ENCODE data around the gene LBHD2.

LBHD2 gene

GRCh38 chr14:103122585-103122946 is 38.6 kb downstream of the LBHD2 start:
- no peak for DNase-seq

DNA sequence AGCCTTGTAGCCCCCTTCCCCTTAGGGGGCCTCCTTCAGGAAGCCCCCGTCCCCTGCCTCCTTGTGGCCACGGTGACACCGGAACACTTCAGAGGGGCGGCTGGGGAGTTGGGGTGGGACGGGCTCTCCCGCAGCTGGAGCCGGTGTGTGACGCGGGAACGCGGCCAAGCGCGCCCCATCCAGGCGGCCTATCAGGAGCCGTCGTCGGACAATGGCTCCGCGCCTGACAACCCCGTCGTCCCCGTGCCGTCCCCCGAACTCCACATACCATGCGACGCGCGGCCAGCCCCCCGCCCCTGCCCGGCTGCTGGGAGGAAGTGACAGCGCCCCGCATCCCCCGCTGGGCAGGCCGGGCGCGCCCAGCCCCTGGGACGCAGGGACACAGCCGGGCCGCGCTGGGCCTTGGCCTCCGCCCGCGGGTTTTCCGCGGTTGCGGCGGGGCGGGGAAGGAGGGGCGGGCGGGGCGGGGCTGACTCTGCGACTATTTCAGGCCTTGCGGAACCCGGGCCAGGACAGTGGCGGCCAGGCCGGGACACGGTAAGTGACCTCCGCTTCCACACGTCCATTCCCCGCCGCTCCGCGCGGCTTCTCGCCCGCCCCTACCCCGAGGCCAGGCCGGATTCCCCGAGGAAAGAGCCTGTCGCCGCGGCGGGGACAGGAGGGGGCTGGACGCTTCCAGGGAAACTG is 39.1 kb downstream of the LBHD2 start, which contains the start of gene TNFAIP2:
TSS of gene TNFAIP2 (plus strand) at position 515 of the 687 bp plus-strand sequence. CDS start 2,997 bp downstream, outside the sequence.
- DNase-seq, result no peak

DNA sequence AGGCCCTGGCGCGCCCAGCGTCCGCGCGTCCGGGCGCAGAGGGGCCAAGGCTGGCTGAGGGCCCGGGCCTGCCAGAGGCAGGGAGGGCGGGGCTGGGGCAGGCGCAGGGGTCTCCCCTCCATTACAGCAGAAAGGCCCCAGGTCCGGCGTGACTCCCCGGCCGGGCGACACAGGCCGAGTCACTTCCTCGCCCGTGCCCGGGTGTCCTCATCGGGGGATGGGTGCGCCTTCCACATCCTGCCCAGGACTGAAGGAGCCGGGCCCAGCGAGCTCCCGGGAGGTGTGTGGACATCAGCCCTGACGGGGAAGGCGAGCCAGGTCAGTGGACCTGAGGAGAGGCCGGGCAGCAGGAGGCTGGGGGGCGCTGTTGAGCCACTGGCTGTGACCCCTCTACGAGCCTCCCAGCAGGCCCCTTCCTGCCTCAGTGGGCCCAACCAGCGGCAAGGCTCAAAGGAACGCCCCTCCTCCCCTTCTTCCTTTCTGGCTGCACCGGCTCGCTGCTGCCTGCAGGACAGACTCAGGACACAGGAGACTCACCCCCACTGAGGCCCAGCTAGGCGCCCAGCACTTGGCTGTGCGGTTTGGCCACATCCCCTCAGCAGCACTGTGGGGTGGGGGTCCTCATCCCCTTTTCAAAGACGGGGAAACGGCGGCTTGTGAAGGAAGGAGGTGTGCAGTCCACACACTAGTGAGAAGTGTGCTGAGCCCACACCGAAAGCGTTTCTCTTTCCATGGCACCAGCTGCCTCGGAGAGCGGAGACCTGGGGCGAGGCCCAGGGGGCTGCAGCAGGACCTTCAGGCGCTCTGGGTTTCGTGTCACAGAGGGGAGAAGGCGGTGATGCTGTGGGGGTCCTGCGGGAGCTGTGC is 39.9 kb downstream of the LBHD2 start:
- no peak for DNase-seq

DNA sequence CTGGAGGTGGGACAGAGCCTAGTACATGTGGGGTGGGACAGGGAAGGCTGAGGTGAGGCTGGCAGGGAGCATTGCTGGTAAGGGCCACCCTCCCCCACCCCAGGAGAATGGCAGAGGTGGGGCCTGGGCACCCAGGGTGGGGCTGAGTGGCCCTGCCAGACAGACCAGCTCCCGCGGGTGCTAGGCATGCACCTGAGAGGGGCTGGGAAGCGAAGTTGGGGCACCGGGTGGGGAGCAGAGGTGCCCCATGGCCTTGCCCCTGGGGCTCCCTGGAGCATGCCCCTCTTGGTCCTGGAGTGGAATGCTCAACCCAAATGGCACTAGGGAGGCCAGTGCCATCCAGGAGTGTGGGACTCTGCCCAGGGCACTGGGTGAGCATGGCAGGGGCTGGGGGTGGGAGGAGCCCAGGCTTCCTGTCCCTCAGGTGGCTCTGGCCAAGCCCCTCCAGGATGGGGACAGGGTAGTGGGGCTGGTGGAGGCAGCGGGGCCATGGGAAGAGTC is 40.5 kb downstream of the LBHD2 start:
- no peak for DNase-seq

GRCh38 chr14:103125098-103126070 is 41.4 kb downstream of the LBHD2 start:
- no peak for DNase-seq

- no peak for DNase-seq
Measured at GRCh38 chr14:103126088-103126872, 42.3 kb downstream of the LBHD2 start.

GRCh38 chr14:103126873-103127304 is 42.9 kb downstream of the LBHD2 start:
- DNase-seq, result no peak

GRCh38 chr14:103127356-103127755 is 43.3 kb downstream of the LBHD2 start:
- DNase-seq, result no peak

DNA sequence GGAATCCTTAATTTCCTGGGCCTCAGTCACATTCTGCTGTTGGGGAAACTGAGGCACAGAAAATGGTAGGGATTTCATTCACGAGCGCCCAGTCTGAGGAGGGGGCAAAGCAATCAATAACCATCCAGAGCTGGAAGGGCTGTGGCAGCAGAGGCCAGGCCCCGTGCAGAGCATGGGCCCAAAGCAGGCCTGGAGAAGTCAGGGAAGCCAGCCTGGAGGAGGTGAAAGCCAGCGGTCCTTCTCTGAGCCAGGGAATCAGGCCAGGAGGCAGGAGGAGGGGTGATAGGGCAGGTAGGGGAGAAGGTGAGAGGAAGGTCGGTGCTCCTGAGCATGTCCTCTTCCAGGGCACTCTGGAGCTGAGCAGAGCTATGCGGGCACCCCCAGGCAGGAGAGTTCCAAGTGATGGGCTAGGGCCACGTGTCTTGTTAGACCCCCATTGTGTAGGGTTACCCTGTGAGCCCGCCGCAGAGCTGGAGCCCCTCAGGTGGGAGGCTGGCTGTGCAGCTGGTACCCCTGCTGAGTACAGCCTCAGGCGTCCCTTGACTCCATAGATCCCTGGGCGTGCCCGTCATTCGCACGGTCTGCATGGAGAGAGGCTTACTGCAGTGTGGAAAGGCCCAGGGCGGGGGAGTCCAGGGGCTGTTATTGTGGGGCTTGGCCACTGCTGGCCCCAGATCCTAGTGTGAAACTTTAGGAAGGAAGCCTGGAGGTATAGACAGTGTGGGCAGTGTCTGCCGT is 44.0 kb downstream of the LBHD2 start:
- DNase-seq, result no peak

- no peak for DNase-seq
Measured at GRCh38 chr14:103128631-103129300, 44.8 kb downstream of the LBHD2 start.

DNA sequence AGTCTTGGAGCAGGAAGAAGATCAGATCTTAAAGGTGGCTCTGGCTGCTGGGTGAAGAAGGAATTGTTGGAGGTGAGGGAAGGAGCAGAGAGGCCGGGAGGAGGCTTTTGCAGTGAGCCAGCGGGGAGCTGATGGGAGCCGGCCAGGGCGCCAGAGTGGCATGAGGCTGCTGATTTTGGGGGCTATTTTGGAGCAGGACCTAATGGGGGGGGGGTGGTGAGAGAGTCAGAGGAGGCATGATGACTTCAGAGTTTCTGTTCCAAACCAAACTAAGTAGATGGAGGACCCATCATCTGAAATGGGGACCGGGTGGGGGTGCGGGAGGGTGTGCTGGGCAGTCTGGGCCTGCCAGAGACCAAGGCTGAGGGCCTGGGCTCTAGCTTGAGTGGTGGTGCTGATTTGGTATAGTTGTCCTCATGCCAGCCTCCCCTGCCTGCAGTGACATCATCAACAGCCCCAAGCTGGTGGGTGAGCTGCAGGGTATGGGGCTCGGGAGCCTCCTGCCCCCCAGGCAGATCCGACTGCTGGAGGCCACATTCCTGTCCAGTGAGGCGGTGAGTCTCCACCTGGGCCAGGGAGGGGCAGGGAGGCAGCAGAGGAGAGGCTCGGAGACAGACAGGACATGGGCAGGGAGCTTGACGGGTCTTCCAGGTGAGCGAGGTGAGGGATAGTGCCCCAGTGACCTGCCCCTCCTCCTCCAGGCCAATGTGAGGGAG is 45.4 kb downstream of the LBHD2 start:
- DNase-seq, result no peak

GRCh38 chr14:103130017-103130764 is 46.2 kb downstream of the LBHD2 start:
- no peak for DNase-seq

DNA sequence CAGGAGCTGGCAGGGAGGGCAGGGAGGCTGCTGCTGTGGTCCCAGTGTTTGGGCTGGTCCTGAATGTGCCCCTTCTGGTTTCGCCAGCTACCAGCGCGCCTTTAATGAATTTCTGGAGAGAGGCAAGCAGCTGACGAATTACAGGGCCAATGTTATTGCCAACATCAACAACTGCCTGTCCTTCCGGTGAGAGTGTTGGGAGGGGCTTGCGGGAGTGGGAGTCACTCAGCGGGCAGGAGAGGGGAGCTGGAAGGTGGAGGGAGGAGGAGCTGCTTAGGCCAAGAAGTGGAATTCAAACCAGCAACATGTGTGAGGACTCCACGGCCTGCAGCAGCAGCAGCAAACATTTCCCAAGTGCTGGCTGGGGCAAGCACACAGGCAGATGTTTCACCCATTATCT is 47.0 kb downstream of the LBHD2 start:
- no peak for DNase-seq

DNA sequence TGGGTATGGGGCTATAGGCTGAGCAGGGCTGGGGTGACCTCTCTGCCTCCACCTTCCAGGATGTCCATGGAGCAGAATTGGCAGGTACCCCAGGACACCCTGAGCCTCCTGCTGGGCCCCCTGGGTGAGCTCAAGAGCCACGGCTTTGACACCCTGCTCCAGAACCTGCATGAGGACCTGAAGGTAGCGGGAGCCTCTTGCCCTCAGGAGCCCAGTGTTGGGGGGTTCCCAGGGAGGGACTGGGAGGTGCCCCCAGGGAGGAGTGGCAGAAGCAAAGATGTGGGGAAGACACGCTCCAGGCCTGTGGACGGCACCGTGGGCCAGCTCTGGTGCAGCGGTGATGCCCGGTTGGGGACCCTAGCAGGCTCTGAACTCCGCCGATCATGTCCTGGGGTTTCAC is 47.6 kb downstream of the LBHD2 start:
- DNase-seq, result no peak

DNA sequence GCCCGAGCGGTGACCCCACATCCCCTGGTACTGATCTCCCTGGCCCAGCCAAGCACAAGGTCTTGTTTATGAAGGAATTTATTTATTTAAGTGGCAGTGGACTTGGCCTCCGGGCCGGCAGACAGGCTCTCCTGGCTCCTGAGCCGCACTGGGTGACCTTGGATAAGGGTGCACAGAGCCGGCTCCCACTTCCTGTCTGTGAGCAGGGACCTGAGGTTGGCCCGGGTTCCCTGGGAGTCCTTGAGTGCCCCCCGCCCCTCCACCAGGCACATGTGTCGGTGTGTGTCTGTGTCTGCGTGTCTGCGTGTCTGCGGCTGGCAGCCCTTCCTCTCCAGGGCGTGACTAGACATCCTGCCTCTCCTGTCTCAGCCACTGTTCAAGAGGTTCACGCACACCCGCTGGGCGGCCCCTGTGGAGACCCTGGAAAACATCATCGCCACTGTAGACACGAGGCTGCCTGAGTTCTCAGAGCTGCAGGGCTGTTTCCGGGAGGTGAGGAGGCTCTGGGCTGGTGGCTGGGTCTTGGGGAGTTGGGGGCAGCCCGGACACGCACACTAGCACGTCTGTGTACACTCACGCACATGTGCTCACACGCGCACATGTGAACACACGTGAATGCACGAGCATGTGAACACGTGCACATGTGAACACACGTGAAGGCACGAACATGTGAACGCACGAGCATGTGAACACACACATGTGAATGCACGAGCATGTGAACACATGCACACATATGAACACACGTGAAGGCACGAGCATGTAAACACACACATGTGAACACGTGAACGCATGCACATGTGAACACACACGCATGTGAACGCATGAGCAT is 48.6 kb downstream of the LBHD2 start:
- no peak for DNase-seq

GRCh38 chr14:103133210-103134140 is 49.5 kb downstream of the LBHD2 start:
- no peak for DNase-seq

DNA sequence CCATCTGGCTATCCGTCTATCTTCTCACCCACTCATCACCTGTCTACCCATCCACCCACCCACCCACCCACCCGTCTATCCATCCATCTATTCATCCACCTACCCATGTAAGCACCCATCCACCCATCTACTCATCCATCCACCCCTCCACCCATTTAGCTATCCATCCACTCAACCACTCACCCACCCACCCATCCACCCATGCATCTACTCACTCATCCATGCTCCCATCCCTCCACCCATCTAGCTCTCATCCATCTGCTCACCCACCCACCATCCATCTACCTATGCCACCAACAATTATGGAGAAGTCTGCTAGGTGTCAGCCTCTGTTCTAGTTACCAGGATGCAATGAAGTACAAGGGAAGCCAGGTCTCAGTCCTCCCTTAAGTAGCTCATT is 50.4 kb downstream of the LBHD2 start:
- DNase-seq, result no peak
